HT-29 (cell line): Measurements from ENCODE around the gene TSC22D4. TPM values are rescaled to one million over a fixed set of nuclear protein-coding genes. Genes with fewer than 3 reads are reported as not detected.

Source experiments
- DNase-seq: peaks from one replicate; pipeline ENCODE4 v3.0.0-alpha.2; 2015; ENCODE audit warnings: low spot score
- total RNA-seq: library from RNA; depleted of rRNA; stranded (reverse); fragments of >200 nt; shearing (Covaris generic); gene quantifications from 2 replicates; pipeline ENCODE4 v1.2.3, GENCODE V29; 2014; rRNA removed

The TSC22D4 gene
- total RNA-seq, 1 experiment from 2014 or later = 123 TPM

- DNase-seq = peak; percentile 100
These were observed 49.9 kb downstream of the TSC22D4 start for GRCh38 chr7:100428967-100429636.

- peak; percentile 99 for DNase-seq
These were observed 50.6 kb downstream of the TSC22D4 start, which contains the start of gene ZCWPW1 for GRCh38 chr7:100428199-100428966. Gene ZCWPW1, minus strand, starts transcription at chr7:100428703. Its CDS starts 8,054 bp downstream, at chr7:100420649.

GRCh38 chr7:100427762-100428198 is 51.2 kb downstream of the TSC22D4 start:
- no peak for DNase-seq

GRCh38 chr7:100426516-100426915 is 52.5 kb downstream of the TSC22D4 start:
- DNase-seq = no peak

- no peak for DNase-seq
These were observed 53.7 kb downstream of the TSC22D4 start for GRCh38 chr7:100425347-100425746.

- DNase-seq = no peak
These were observed 55.7 kb downstream of the TSC22D4 start for GRCh38 chr7:100423315-100423714.

- DNase-seq = no peak
These were observed 59.3 kb downstream of the TSC22D4 start for GRCh38 chr7:100419660-100420226.

GRCh38 chr7:100418930-100419659 is 59.9 kb downstream of the TSC22D4 start:
- no peak for DNase-seq

Other genes starting within 250 kb of the TSC22D4 start
- not detected in 2 replicates for gene SPDYE3, start 171.5 kb downstream of the TSC22D4 start, total RNA-seq
- gene PILRB, start 121.1 kb downstream of the TSC22D4 start, total RNA-seq = 104 and 119 TPM in 2 replicates
- 2.1 TPM in 1 of 2 replicates, not detected in the other for gene PILRA, start 105.7 kb downstream of the TSC22D4 start, total RNA-seq
- 0.76 and 1.0 TPM in 2 replicates for gene ZCWPW1, start 50.5 kb downstream of the TSC22D4 start, total RNA-seq
- gene MEPCE, start 49.4 kb downstream of the TSC22D4 start, total RNA-seq = 80.9 and 89.1 TPM in 2 replicates
- gene PPP1R35, start 42.7 kb downstream of the TSC22D4 start, total RNA-seq = 102 and 110 TPM in 2 replicates
- gene SPACDR, start 15.0 kb downstream of the TSC22D4 start, total RNA-seq = 0.21 and 0.64 TPM in 2 replicates
- 0.03 and 0.21 TPM in 2 replicates for gene NYAP1, start 4.7 kb upstream of the TSC22D4 start, total RNA-seq
- 29.8 and 30.4 TPM in 2 replicates for gene AGFG2, start 60.0 kb upstream of the TSC22D4 start, total RNA-seq
- gene SAP25, start 94.7 kb upstream of the TSC22D4 start, total RNA-seq = 0.63 and 1.5 TPM in 2 replicates
- 58.1 and 72.9 TPM in 2 replicates for gene LRCH4, start 106.9 kb upstream of the TSC22D4 start, total RNA-seq
- 0.29 and 0.36 TPM in 2 replicates for gene FBXO24, start 107.1 kb upstream of the TSC22D4 start, total RNA-seq
- 4.7 and 5.2 TPM in 2 replicates for gene PCOLCE, start 123.1 kb upstream of the TSC22D4 start, total RNA-seq
- 16.4 and 18.4 TPM in 2 replicates for gene MOSPD3, start 133.3 kb upstream of the TSC22D4 start, total RNA-seq
- 1.2 and 1.7 TPM in 2 replicates for gene TFR2, start 162.3 kb upstream of the TSC22D4 start, total RNA-seq
- 0.13 TPM in 1 of 2 replicates, not detected in the other for gene ACTL6B, start 177.2 kb upstream of the TSC22D4 start, total RNA-seq
- gene GNB2, start 194.5 kb upstream of the TSC22D4 start, total RNA-seq = 272 and 317 TPM in 2 replicates
- gene GIGYF1, start 215.0 kb upstream of the TSC22D4 start, total RNA-seq = 44.6 and 46.9 TPM in 2 replicates
- gene POP7, start 226.9 kb upstream of the TSC22D4 start, total RNA-seq = 222 and 231 TPM in 2 replicates
- not detected in 2 replicates for gene EPO, start 241.3 kb upstream of the TSC22D4 start, total RNA-seq